ENCODE results near the gene SLC6A3.

DNA sequence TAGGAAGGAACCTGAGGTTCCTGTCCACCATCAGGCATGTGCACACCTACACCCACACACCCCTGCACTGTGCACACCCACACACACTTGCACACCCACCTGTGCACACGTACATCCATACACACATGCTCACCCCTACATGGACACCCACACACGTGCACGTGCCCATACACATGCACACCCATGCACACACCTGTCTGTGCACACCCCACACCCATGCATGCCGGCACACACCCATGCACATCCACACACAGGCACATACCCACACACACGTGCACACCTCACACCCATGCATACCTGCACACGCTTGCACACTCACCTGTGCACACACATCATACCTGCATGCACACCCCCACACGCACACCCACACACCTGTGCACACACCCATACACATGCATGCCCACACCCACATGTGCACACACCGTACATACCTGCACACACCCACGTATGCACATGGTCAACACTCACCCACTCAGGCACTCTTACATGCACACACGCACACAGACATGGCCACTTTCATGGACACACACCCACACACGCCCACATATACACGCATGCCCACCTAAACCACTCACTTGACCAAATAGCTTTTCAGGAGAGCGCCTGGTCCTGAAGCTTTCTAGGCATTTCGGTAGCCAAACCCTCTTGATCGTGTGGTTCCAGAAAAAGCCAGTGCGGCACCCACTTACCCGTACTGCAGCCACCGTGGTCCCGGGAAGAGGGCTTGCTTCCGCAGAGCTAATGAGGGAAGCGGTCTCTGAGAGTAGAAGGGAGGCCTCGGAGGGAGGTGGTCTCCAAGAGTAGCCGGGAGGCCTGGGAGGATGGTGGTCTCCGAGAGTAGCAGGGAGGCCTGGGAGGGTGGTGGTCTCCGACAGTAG is 63.6 kb downstream of the SLC6A3 start:
- TF ChIP-seq TAF1 (IDR thresholded peaks at IDR 0.05; ENCODE audit: borderline replicate concordance, insufficient read depth, low read length) = no peak
- TF ChIP-seq POLR2AphosphoS5 (IDR thresholded peaks at IDR 0.05; ENCODE audit: low read depth, low read length) = no peak
- no peak for TF ChIP-seq SIN3A (IDR thresholded peaks at IDR 0.05; ENCODE audit: borderline replicate concordance, insufficient read depth, low read length)
- TF ChIP-seq FOXP2 (optimal IDR thresholded peaks at IDR 0.05; ENCODE audit: borderline replicate concordance, extremely low read depth, extremely low read length, insufficient read depth) = no peak
- TF ChIP-seq, protein P1, sequence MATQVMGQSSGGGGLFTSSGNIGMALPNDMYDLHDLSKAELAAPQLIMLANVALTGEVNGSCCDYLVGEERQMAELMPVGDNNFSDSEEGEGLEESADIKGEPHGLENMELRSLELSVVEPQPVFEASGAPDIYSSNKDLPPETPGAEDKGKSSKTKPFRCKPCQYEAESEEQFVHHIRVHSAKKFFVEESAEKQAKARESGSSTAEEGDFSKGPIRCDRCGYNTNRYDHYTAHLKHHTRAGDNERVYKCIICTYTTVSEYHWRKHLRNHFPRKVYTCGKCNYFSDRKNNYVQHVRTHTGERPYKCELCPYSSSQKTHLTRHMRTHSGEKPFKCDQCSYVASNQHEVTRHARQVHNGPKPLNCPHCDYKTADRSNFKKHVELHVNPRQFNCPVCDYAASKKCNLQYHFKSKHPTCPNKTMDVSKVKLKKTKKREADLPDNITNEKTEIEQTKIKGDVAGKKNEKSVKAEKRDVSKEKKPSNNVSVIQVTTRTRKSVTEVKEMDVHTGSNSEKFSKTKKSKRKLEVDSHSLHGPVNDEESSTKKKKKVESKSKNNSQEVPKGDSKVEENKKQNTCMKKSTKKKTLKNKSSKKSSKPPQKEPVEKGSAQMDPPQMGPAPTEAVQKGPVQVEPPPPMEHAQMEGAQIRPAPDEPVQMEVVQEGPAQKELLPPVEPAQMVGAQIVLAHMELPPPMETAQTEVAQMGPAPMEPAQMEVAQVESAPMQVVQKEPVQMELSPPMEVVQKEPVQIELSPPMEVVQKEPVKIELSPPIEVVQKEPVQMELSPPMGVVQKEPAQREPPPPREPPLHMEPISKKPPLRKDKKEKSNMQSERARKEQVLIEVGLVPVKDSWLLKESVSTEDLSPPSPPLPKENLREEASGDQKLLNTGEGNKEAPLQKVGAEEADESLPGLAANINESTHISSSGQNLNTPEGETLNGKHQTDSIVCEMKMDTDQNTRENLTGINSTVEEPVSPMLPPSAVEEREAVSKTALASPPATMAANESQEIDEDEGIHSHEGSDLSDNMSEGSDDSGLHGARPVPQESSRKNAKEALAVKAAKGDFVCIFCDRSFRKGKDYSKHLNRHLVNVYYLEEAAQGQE (IDR thresholded peaks at IDR 0.05; ENCODE audit: insufficient read depth in 1 of 2, low read depth in 2 of 2, low read length in 2 of 2) = no peak
